DOHH2 (cell line): Measurements from ENCODE around the gene BPIFB4.

Experiments used
- CTCF ChIP-seq: fragments of 200-600 bp; sonication (generic); IDR thresholded peaks from one replicate; pipeline ENCODE4 v1.5.1; 2014; ENCODE audit warnings: antibody characterized with exemption, mild to moderate bottlenecking, low read depth, low read length; ENCODE audit not compliant: poor library complexity, severe bottlenecking
- EZH2phosphoT487 ChIP-seq: fragments of 200-600 bp; sonication (generic); IDR thresholded peaks from 2 replicates; pipeline ENCODE4 v1.6.1; 2017; ENCODE audit warnings: borderline replicate concordance, mild to moderate bottlenecking, antibody characterized with exemption, low read length, moderate library complexity, mixed read lengths

- TF ChIP-seq CTCF (no peak), EZH2phosphoT487 (no peak)
These were observed 48.1 kb downstream of the BPIFB4 start for GRCh38 chr20:33127422-33128097.
